HEK293T (cell line): Measurements from ENCODE around the gene NAV2.

Experiments used
- BHLHE40 ChIP-seq: fragments of 450-650 bp; IDR thresholded peaks from 2 replicates; pipeline ENCODE4 v1.6.1; 2016; ENCODE audit warnings: mild to moderate bottlenecking, moderate library complexity, borderline replicate concordance
- CTBP1 ChIP-seq: fragments of 450-650 bp; IDR thresholded peaks from 2 replicates; pipeline ENCODE4 v1.6.1; 2016; ENCODE audit warnings: borderline replicate concordance
- ELF4 ChIP-seq: fragments of 450-650 bp; IDR thresholded peaks from 2 replicates; pipeline ENCODE4 v1.6.1; 2017; ENCODE audit warnings: antibody characterized with exemption
- FOXA1 ChIP-seq: fragments of 450-650 bp; IDR thresholded peaks from 2 replicates; pipeline ENCODE4 v1.6.1; 2016; ENCODE audit warnings: mild to moderate bottlenecking
- FOXK2 ChIP-seq: fragments of 450-650 bp; IDR thresholded peaks from 2 replicates; pipeline ENCODE4 v1.6.1; 2016; ENCODE audit warnings: mild to moderate bottlenecking
- HDGF ChIP-seq: fragments of 450-650 bp; IDR thresholded peaks from 2 replicates; pipeline ENCODE4 v1.6.1; 2017; ENCODE audit warnings: antibody characterized with exemption, borderline replicate concordance
- L3MBTL2 ChIP-seq: fragments of 450-650 bp; conservative IDR thresholded peaks from 2 replicates; pipeline ENCODE4 v1.6.1; 2016; ENCODE audit warnings: mild to moderate bottlenecking
- LEF1 ChIP-seq: fragments of 450-650 bp; IDR thresholded peaks from 2 replicates; pipeline ENCODE4 v1.6.1; 2017; ENCODE audit warnings: mild to moderate bottlenecking, borderline replicate concordance
- SP1 ChIP-seq: fragments of 450-650 bp; IDR thresholded peaks from 2 replicates; pipeline ENCODE4 v1.6.1; 2017
- TARDBP ChIP-seq: fragments of 450-650 bp; IDR thresholded peaks from 2 replicates; pipeline ENCODE4 v1.6.1; 2016
- ZNF384 ChIP-seq: fragments of 450-650 bp; IDR thresholded peaks from 2 replicates; pipeline ENCODE4 v1.6.1; 2016
- TF ChIP-seq, protein P1 (sequence below): fragments of 450-650 bp; IDR thresholded peaks from 2 replicates; pipeline ENCODE4 v1.6.1; 2016

DNA sequence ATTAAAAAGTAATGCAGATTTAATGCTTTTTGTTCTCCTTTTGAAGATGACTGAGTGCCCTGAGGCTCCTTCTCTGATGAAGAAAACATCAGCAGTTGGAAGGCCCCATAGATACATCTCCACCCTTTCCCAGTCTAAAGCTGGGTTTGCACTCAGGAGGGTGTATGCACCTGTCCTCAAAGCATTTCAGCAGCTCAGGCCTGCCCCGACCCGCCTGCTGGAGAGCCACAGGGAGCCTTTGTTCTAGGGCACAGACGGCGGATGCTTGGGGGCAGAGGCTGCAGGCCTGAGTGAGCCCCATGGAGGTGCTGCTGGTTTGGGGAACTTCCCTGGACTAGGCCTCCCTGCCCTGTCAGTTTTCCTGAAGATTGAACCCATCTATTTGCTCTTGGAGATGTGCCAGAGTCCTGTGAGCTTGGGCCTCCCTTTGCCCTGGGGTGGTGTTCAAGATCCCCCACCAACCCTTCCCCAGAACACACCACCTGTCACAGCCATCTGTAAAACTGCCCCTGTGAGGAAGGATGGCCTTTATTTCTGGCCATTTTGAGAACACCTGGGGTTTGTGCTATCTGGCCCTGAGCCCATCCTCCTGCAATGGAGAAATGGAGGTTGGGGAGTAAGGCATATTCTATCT, 160.0 kb downstream of the NAV2 start:
- no peak for TF ChIP-seq L3MBTL2
- TF ChIP-seq HDGF, result no peak
- no peak for TF ChIP-seq SP1
- TF ChIP-seq CTBP1, result no peak
- TF ChIP-seq ZNF384, result no peak
- no peak for TF ChIP-seq BHLHE40
- TF ChIP-seq FOXA1, result no peak
- no peak for TF ChIP-seq FOXK2
- TF ChIP-seq, protein P1, sequence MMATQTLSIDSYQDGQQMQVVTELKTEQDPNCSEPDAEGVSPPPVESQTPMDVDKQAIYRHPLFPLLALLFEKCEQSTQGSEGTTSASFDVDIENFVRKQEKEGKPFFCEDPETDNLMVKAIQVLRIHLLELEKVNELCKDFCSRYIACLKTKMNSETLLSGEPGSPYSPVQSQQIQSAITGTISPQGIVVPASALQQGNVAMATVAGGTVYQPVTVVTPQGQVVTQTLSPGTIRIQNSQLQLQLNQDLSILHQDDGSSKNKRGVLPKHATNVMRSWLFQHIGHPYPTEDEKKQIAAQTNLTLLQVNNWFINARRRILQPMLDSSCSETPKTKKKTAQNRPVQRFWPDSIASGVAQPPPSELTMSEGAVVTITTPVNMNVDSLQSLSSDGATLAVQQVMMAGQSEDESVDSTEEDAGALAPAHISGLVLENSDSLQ, result no peak
- TF ChIP-seq TARDBP, result no peak
- TF ChIP-seq ELF4, result no peak
- no peak for TF ChIP-seq LEF1
